NCI-H187 treated with DMSO at 0.1 percent for 48 hours (cell line): Measurements from ENCODE around the gene MAGI2.
A peak's percentile ranks its signal among the peaks of the same experiment; 100 is the strongest.
"Not testable (repeated sequence)": the region's sequence is repeated elsewhere in the genome, so short reads cannot be mapped to it uniquely, and the experiment has no call there.

ENCODE experiments used
- DNase-seq: peaks from one replicate; lab custom pipeline; 2025; lab: John Stamatoyannopoulos, UW

Gene MAGI2

GRCh38 chr7:79051915-79052314, 401.6 kb downstream of the MAGI2 start:
- no peak for DNase-seq

- DNase-seq: no peak
Measured at GRCh38 chr7:79050603-79051002, 402.9 kb downstream of the MAGI2 start.

GRCh38 chr7:79046061-79046460, 407.4 kb downstream of the MAGI2 start:
- no peak for DNase-seq

- DNase-seq: no peak
Measured at GRCh38 chr7:79037001-79037400, 416.5 kb downstream of the MAGI2 start.

GRCh38 chr7:79036356-79036755, 417.1 kb downstream of the MAGI2 start:
- no peak for DNase-seq

- no peak for DNase-seq
Measured at GRCh38 chr7:79035858-79036257, 417.6 kb downstream of the MAGI2 start.

- DNase-seq: no peak
Measured at GRCh38 chr7:79034730-79035129, 418.7 kb downstream of the MAGI2 start.

GRCh38 chr7:79019711-79020110, 433.8 kb downstream of the MAGI2 start:
- DNase-seq: not testable (repeated sequence)

GRCh38 chr7:79011921-79012320, 441.5 kb downstream of the MAGI2 start:
- DNase-seq: no peak

- DNase-seq: no peak
Measured at GRCh38 chr7:79009647-79010046, 443.8 kb downstream of the MAGI2 start.

- no peak for DNase-seq
Measured at GRCh38 chr7:79008786-79009185, 444.7 kb downstream of the MAGI2 start.

- no peak for DNase-seq
Measured at GRCh38 chr7:78996013-78996412, 457.5 kb downstream of the MAGI2 start.

GRCh38 chr7:78993341-78993740, 460.1 kb downstream of the MAGI2 start:
- DNase-seq: no peak

- DNase-seq: no peak
Measured at GRCh38 chr7:78985509-78985908, 468.0 kb downstream of the MAGI2 start.

- DNase-seq: no peak
Measured at GRCh38 chr7:78983483-78983882, 470.0 kb downstream of the MAGI2 start.

- no peak for DNase-seq
Measured at GRCh38 chr7:78970440-78970916, 483.0 kb downstream of the MAGI2 start.

GRCh38 chr7:78968951-78969350, 484.5 kb downstream of the MAGI2 start:
- DNase-seq: no peak

- DNase-seq: not testable (repeated sequence)
Measured at GRCh38 chr7:78967561-78967960, 485.9 kb downstream of the MAGI2 start.

GRCh38 chr7:78967046-78967445, 486.4 kb downstream of the MAGI2 start:
- DNase-seq: no peak

- no peak for DNase-seq
Measured at GRCh38 chr7:78959477-78959876, 494.0 kb downstream of the MAGI2 start.

- no peak for DNase-seq
Measured at GRCh38 chr7:78955329-78955728, 498.1 kb downstream of the MAGI2 start.

- no peak for DNase-seq
Measured at GRCh38 chr7:78953726-78954363, 499.6 kb downstream of the MAGI2 start.

- no peak for DNase-seq
Measured at GRCh38 chr7:78953090-78953489, 500.4 kb downstream of the MAGI2 start.

GRCh38 chr7:78939669-78940068, 513.8 kb downstream of the MAGI2 start:
- peak; percentile 19 for DNase-seq
